Raji (cell line): ENCODE results near the gene NPHP3.

Experiments
- POLR2A ChIP-seq: IDR thresholded peaks from 2 replicates; pipeline ENCODE4 v1.6.1; 2011; ENCODE audit warnings: low read depth, low read length, control low read depth; ENCODE audit not compliant: insufficient read depth

Gene NPHP3

GRCh38 chr3:132660052-132660810 is 62.0 kb downstream of the NPHP3 start, which contains the start of gene UBA5:
Gene UBA5, plus strand, starts transcription at chr3:132660329. Its CDS starts 209 bp downstream, at chr3:132660538.
- peak; percentile 85 for TF ChIP-seq POLR2A

GRCh38 chr3:132659365-132660051 is 62.7 kb downstream of the NPHP3 start, which contains the start of gene ACAD11:
Gene ACAD11, minus strand, starts transcription at chr3:132659809. Its CDS starts 58 bp downstream, at chr3:132659751.
- TF ChIP-seq POLR2A = no peak

GRCh38 chr3:132659000-132659364 is 63.2 kb downstream of the NPHP3 start:
- no peak for TF ChIP-seq POLR2A

- no peak for TF ChIP-seq POLR2A
These were observed 64.1 kb downstream of the NPHP3 start for GRCh38 chr3:132657869-132658747.

- no peak for TF ChIP-seq POLR2A
These were observed 66.7 kb downstream of the NPHP3 start for GRCh38 chr3:132655471-132655870.

GRCh38 chr3:132654721-132655120 is 67.5 kb downstream of the NPHP3 start:
- no peak for TF ChIP-seq POLR2A

- no peak for TF ChIP-seq POLR2A
These were observed 68.0 kb downstream of the NPHP3 start for GRCh38 chr3:132654190-132654589.

- TF ChIP-seq POLR2A = no peak
These were observed 69.5 kb downstream of the NPHP3 start for GRCh38 chr3:132652640-132653270.

- no peak for TF ChIP-seq POLR2A
These were observed 72.1 kb downstream of the NPHP3 start for GRCh38 chr3:132650153-132650552.

GRCh38 chr3:132645058-132645457 is 77.2 kb downstream of the NPHP3 start:
- TF ChIP-seq POLR2A = no peak

- no peak for TF ChIP-seq POLR2A
These were observed 78.8 kb downstream of the NPHP3 start for GRCh38 chr3:132643366-132643765.

- no peak for TF ChIP-seq POLR2A
These were observed 79.7 kb downstream of the NPHP3 start for GRCh38 chr3:132642539-132642847.

- TF ChIP-seq POLR2A = no peak
These were observed 80.2 kb downstream of the NPHP3 start for GRCh38 chr3:132641837-132642538.

- no peak for TF ChIP-seq POLR2A
These were observed 83.5 kb downstream of the NPHP3 start for GRCh38 chr3:132638706-132639105.
